Parathyroid adenoma (tissue), 2 donors: ENCODE results near the gene TNK2.

Experiments used
- H2AFZ ChIP-seq: fragments of 300-600 bp; sonication (generic); one replicate; pipeline ENCODE4 v1.7.0; 2017; ENCODE audit warnings: antibody characterized with exemption, mild to moderate bottlenecking
- H3K27ac ChIP-seq: fragments of 300-600 bp; sonication (generic); one replicate; pipeline ENCODE4 v1.7.0; 2017
- H3K27me3 ChIP-seq: fragments of 300-600 bp; sonication (generic); one replicate; pipeline ENCODE4 v1.7.0; 2017; ENCODE audit warnings: low read length; ENCODE audit not compliant: control insufficient read depth, insufficient read depth
- H3K36me3 ChIP-seq: fragments of 300-600 bp; sonication (generic); one replicate; pipeline ENCODE4 v1.7.0; 2017; ENCODE audit warnings: low read length; ENCODE audit not compliant: control insufficient read depth, insufficient read depth
- H3K4me1 ChIP-seq: fragments of 300-600 bp; sonication (generic); one replicate; pipeline ENCODE4 v1.7.0; 2017; ENCODE audit warnings: control low read depth
- H3K4me2 ChIP-seq: fragments of 300-600 bp; sonication (generic); one replicate; pipeline ENCODE4 v1.7.0; 2017; ENCODE audit warnings: low read length
- H3K4me3 ChIP-seq: fragments of 300-600 bp; sonication (generic); one replicate; pipeline ENCODE4 v1.7.0; 2017; ENCODE audit warnings: low read depth, low read length
- H3K79me2 ChIP-seq: fragments of 300-600 bp; sonication (generic); one replicate; pipeline ENCODE4 v1.7.0; 2017; ENCODE audit warnings: control low read depth
- H3K9ac ChIP-seq: fragments of 300-600 bp; sonication (generic); one replicate; pipeline ENCODE4 v1.7.0; 2017; ENCODE audit warnings: mild to moderate bottlenecking
- H3K9me3 ChIP-seq: fragments of 300-600 bp; sonication (generic); one replicate; pipeline ENCODE4 v1.7.0; 2017; ENCODE audit warnings: low read length; ENCODE audit not compliant: control insufficient read depth
- CTCF ChIP-seq: fragments of 300-600 bp; sonication (generic); IDR thresholded peaks from one replicate; pipeline ENCODE4 v1.7.0; 2017; ENCODE audit warnings: antibody characterized with exemption, mild to moderate bottlenecking
- donor health status: primary hyperparathyroidism.

The TNK2 gene

DNA sequence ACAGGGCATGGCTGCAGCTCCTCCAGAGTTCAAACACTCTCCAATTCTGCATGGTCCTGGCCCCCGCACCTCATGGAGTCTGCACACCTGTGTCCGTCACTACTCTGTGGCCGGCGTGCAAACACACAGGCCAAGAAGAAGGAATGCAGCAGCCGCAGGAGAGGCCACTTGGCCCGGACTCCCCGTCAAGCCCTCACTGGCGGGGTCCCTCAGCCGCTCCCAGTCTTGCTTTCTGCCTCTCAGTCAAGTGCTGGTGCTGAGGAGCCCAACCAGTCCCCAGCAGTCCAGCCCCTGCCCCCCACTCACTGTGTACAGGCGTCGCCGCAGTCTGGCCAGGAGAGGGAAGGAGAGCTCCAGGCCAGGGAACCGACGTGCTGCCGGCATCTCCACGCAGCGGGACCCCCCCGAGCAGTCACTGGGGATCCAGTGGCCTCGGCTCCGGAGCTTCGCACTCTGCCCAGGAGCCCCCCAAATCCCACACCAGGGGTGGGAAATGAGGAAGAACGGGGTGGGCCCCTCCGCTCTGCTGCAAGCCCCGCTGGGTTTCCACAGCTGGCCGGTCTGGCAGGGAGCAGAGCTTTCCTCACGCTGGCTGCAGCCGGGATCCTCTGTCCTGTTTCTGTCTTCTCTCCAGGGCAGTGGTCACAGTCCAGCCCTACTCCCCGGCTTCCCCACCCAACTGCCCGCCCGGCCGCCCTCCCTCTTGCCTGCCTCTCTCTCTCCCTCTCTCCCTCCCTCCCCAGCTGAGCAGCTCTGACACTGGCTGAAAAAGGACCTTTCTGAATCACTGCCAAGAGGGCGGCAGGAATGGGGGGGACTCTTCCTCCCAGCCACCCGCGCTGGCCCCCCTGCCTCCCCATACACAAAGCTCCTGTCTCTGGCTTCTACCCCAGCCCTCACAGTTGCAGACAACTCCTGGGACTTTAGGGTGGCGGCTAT lies 16.0 kb downstream of the TNK2 start:
- Histone ChIP-seq H3K36me3 (no peaks in the 10 kb centered on the region), H3K9ac (no peak overlapping the region), H3K4me1 (peaks cover 25% of the 10 kb centered on the region), H3K79me2 (no peaks in the 10 kb centered on the region), H3K27ac (no peak overlapping the region), H2AFZ (no peak overlapping the region), H3K9me3 (no peaks in the 10 kb centered on the region), H3K27me3 (no peaks in the 10 kb centered on the region), H3K4me3 (no peak overlapping the region), H3K4me2 (peak overlapping the region; percentile 24)
- TF ChIP-seq CTCF: no peak

GRCh38 chr3:195891431-195892104 lies 16.8 kb downstream of the TNK2 start:
- H3K4me1 ChIP-seq: peaks cover 18% of the 10 kb centered on the region
- H3K4me3 ChIP-seq: no peak overlapping the region

GRCh38 chr3:195889870-195890295 lies 18.5 kb downstream of the TNK2 start:
- H3K4me2 ChIP-seq: no peak overlapping the region
- H3K4me1 ChIP-seq: peaks cover 5% of the 10 kb centered on the region
- H2AFZ ChIP-seq: no peak overlapping the region
- TF ChIP-seq CTCF: no peak
- no peak overlapping the region for H3K4me3 ChIP-seq
- H3K79me2 ChIP-seq: no peaks in the 10 kb centered on the region
- H3K27me3 ChIP-seq: no peaks in the 10 kb centered on the region
- no peak overlapping the region for H3K27ac ChIP-seq
- no peaks in the 10 kb centered on the region for H3K9me3 ChIP-seq
- no peaks in the 10 kb centered on the region for H3K36me3 ChIP-seq
- H3K9ac ChIP-seq: no peak overlapping the region

More at GRCh38 chr3:195891431-195892104, 16.8 kb downstream of the TNK2 start:
- H3K27me3 ChIP-seq: no peaks in the 10 kb centered on the region
- no peak overlapping the region for H3K9ac ChIP-seq
- no peak for TF ChIP-seq CTCF
- no peak overlapping the region for H3K27ac ChIP-seq
- no peak overlapping the region for H2AFZ ChIP-seq
- no peaks in the 10 kb centered on the region for H3K9me3 ChIP-seq
- H3K79me2 ChIP-seq: no peaks in the 10 kb centered on the region
- no peaks in the 10 kb centered on the region for H3K36me3 ChIP-seq
- H3K4me2 ChIP-seq: peak overlapping the region; percentile 24

- H3K4me3 ChIP-seq: no peak overlapping the region
- no peak overlapping the region for H3K27ac ChIP-seq
- no peak overlapping the region for H2AFZ ChIP-seq
- TF ChIP-seq CTCF: no peak
- H3K4me2 ChIP-seq: no peak overlapping the region
- H3K27me3 ChIP-seq: no peaks in the 10 kb centered on the region
- H3K4me1 ChIP-seq: peaks cover 2% of the 10 kb centered on the region
- H3K9ac ChIP-seq: no peak overlapping the region
- H3K79me2 ChIP-seq: no peaks in the 10 kb centered on the region
- H3K36me3 ChIP-seq: no peaks in the 10 kb centered on the region
- H3K9me3 ChIP-seq: no peaks in the 10 kb centered on the region
Observed at GRCh38 chr3:195888981-195889869, 19.1 kb downstream of the TNK2 start.
